Measurements from ENCODE around the gene PODXL2.
"Not testable (repeated sequence)": the region's sequence is repeated elsewhere in the genome, so short reads cannot be mapped to it uniquely, and the experiment has no call there.

The PODXL2 gene

GRCh38 chr3:127629467-127630403, 750 bp downstream of the PODXL2 start:
- DNase-seq = peak; percentile 9

- DNase-seq = no peak
Measured at GRCh38 chr3:127630811-127631714, 2.1 kb downstream of the PODXL2 start.

GRCh38 chr3:127632035-127632820, 3.2 kb downstream of the PODXL2 start:
- no peak for DNase-seq

GRCh38 chr3:127634653-127635052, 5.7 kb downstream of the PODXL2 start:
- no peak for DNase-seq

- DNase-seq = peak; percentile 62
Measured at GRCh38 chr3:127637546-127637945, 8.6 kb downstream of the PODXL2 start.

GRCh38 chr3:127637971-127638370, 9.0 kb downstream of the PODXL2 start:
- DNase-seq = no peak

GRCh38 chr3:127639173-127640041, 10.4 kb downstream of the PODXL2 start:
- no peak for DNase-seq

GRCh38 chr3:127640042-127640355, 11.0 kb downstream of the PODXL2 start:
- no peak for DNase-seq

GRCh38 chr3:127644641-127645370, 15.8 kb downstream of the PODXL2 start:
- DNase-seq = no peak

- no peak for DNase-seq
Measured at GRCh38 chr3:127645371-127646015, 16.5 kb downstream of the PODXL2 start.

- no peak for DNase-seq
Measured at GRCh38 chr3:127646501-127647046, 17.6 kb downstream of the PODXL2 start.

- DNase-seq = no peak
Measured at GRCh38 chr3:127647166-127647844, 18.3 kb downstream of the PODXL2 start.

GRCh38 chr3:127647845-127648204, 18.8 kb downstream of the PODXL2 start:
- DNase-seq = no peak

GRCh38 chr3:127650236-127650635, 21.3 kb downstream of the PODXL2 start:
- DNase-seq = no peak

- DNase-seq = no peak
Measured at GRCh38 chr3:127651516-127652172, 22.7 kb downstream of the PODXL2 start.

- DNase-seq = no peak
Measured at GRCh38 chr3:127652246-127652995, 23.4 kb downstream of the PODXL2 start.

GRCh38 chr3:127654374-127654773, 25.4 kb downstream of the PODXL2 start:
- DNase-seq = no peak

- not testable (repeated sequence) for DNase-seq
Measured at GRCh38 chr3:127654993-127655392, 26.0 kb downstream of the PODXL2 start.

- no peak for DNase-seq
Measured at GRCh38 chr3:127655641-127656040, 26.7 kb downstream of the PODXL2 start.
